C4-2B (cell line): ENCODE results near the gene TMEM131L.

Experiments
- CTCF ChIP-seq: fragments of 450-650 bp; conservative IDR thresholded peaks from 2 replicates; pipeline ENCODE4 v1.5.1; 2017; ENCODE audit warnings: mild to moderate bottlenecking
- ZFX ChIP-seq: fragments of 450-650 bp; IDR thresholded peaks from 2 replicates; pipeline ENCODE4 v1.6.1; 2017

GRCh38 chr4:153619811-153620210 lies 153.7 kb downstream of the TMEM131L start:
- TF ChIP-seq CTCF (no peak), ZFX (no peak)
